ENCODE data around the gene BAIAP3. TPM values are rescaled to one million over a fixed set of nuclear protein-coding genes. Genes with fewer than 3 reads are reported as not detected.

Gene BAIAP3
- total RNA-seq, 6 donors from 2014 or later: 3.2 to 57.6 (median 11.5) TPM

GRCh38 chr16:1357906-1358566 is 24.6 kb downstream of the BAIAP3 start:
- H3K9me3 ChIP-seq: no peaks in the 10 kb centered on the region
- no peak overlapping the region for H3K27ac ChIP-seq
- H3K4me1 ChIP-seq: peaks cover 1 to 27% (median 8%) of the 10 kb centered on the region in 4 donors
- peaks cover 8 to 39% (median 29%) of the 10 kb centered on the region in 4 donors for H3K36me3 ChIP-seq
- ATAC-seq (ENCODE audit: low FRiP score in 2 of 2): no peak
- TF ChIP-seq POLR2AphosphoS5 (IDR thresholded peaks at IDR 0.05): no peak
- TF ChIP-seq POLR2A (IDR thresholded peaks at IDR 0.05): no peak
- no peak for TF ChIP-seq EP300 (IDR thresholded peaks at IDR 0.05)
- TF ChIP-seq, protein P1, sequence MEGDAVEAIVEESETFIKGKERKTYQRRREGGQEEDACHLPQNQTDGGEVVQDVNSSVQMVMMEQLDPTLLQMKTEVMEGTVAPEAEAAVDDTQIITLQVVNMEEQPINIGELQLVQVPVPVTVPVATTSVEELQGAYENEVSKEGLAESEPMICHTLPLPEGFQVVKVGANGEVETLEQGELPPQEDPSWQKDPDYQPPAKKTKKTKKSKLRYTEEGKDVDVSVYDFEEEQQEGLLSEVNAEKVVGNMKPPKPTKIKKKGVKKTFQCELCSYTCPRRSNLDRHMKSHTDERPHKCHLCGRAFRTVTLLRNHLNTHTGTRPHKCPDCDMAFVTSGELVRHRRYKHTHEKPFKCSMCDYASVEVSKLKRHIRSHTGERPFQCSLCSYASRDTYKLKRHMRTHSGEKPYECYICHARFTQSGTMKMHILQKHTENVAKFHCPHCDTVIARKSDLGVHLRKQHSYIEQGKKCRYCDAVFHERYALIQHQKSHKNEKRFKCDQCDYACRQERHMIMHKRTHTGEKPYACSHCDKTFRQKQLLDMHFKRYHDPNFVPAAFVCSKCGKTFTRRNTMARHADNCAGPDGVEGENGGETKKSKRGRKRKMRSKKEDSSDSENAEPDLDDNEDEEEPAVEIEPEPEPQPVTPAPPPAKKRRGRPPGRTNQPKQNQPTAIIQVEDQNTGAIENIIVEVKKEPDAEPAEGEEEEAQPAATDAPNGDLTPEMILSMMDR (IDR thresholded peaks at IDR 0.05): no peak
- peak in 1 of 2 donors; percentile 49 for DNase-seq
- no peaks in the 10 kb centered on the region for H3K27me3 ChIP-seq
- 84 to 89% methylated on average over 10 to 17 of the region's 19 CpGs for WGBS, 2 donors
- no peak overlapping the region for H3K4me3 ChIP-seq

- Histone ChIP-seq H3K4me1 (peaks cover 0 to 7% (median 0%) of the 10 kb centered on the region in 4 donors), H3K4me3 (no peak overlapping the region), H3K36me3 (peaks cover 11 to 76% (median 60%) of the 10 kb centered on the region in 4 donors), H3K27me3 (no peaks in the 10 kb centered on the region), H3K27ac (no peak overlapping the region), H3K9me3 (no peaks in the 10 kb centered on the region)
- ATAC-seq (ENCODE audit: low FRiP score in 2 of 2): no peak
- TF ChIP-seq POLR2A (IDR thresholded peaks at IDR 0.05): no peak
- no peak for TF ChIP-seq EP300 (IDR thresholded peaks at IDR 0.05)
- peak in 1 of 2 donors; percentile 79 for DNase-seq
- WGBS, 2 donors: 94% methylated on average over 39 to 43 of the region's 43 CpGs
Measured at GRCh38 chr16:1361685-1362360, 28.4 kb downstream of the BAIAP3 start.

DNA sequence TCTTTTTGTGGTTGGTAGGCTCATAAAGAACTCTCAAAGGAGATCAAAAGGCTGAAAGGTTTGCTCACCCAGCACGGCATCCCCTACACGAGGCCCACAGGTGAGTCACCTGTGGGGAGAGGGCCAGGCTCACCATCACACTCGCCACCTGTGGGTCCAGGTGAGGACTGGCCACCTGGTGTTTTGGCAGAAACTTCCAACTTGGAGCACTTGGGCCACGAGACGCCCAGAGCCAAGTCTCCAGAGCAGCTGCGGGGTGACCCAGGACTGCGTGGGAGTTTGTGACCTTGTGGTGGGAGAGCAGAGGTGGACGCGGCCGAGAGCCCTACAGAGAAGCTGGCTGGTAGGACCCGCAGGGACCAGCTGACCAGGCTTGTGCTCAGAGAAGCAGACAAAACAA is 29.4 kb downstream of the BAIAP3 start:
- Histone ChIP-seq H3K27ac (no peak overlapping the region), H3K4me3 (no peak overlapping the region), H3K4me1 (no peaks in the 10 kb centered on the region), H3K36me3 (peaks cover 11 to 83% (median 65%) of the 10 kb centered on the region in 4 donors), H3K27me3 (no peaks in the 10 kb centered on the region), H3K9me3 (no peaks in the 10 kb centered on the region)
- WGBS, 2 donors: 84 to 92% methylated on average over 6 to 11 of the region's 11 CpGs
- ATAC-seq (ENCODE audit: low FRiP score in 2 of 2): no peak
- no peak for TF ChIP-seq EP300 (IDR thresholded peaks at IDR 0.05)
- TF ChIP-seq, protein P1 (IDR thresholded peaks at IDR 0.05): no peak
- no peak for TF ChIP-seq POLR2AphosphoS5 (IDR thresholded peaks at IDR 0.05)
- TF ChIP-seq POLR2A (IDR thresholded peaks at IDR 0.05): no peak
- peak in 1 of 2 donors; percentile 41 for DNase-seq

- no peak overlapping the region for H3K4me3 ChIP-seq
- no peaks in the 10 kb centered on the region for H3K9me3 ChIP-seq
- peak; percentile 67 to 91 for DNase-seq
- H3K36me3 ChIP-seq: peaks cover 11 to 86% (median 64%) of the 10 kb centered on the region in 4 donors
- no peaks in the 10 kb centered on the region for H3K27me3 ChIP-seq
- peak; percentile 68 to 84 for ATAC-seq (ENCODE audit: low FRiP score in 2 of 2)
- no peaks in the 10 kb centered on the region for H3K4me1 ChIP-seq
- H3K27ac ChIP-seq: no peak overlapping the region
- 49 to 58% methylated on average over 7 to 18 of the region's 18 CpGs for WGBS, 2 donors
- TF ChIP-seq EP300 (IDR thresholded peaks at IDR 0.05) (no peak), POLR2AphosphoS5 (IDR thresholded peaks at IDR 0.05) (no peak), POLR2A (IDR thresholded peaks at IDR 0.05) (no peak)
- TF ChIP-seq, protein P1 (IDR thresholded peaks at IDR 0.05): peak; percentile 61 to 83 (median 74)
Measured at GRCh38 chr16:1363501-1364041, 30.1 kb downstream of the BAIAP3 start.

DNA sequence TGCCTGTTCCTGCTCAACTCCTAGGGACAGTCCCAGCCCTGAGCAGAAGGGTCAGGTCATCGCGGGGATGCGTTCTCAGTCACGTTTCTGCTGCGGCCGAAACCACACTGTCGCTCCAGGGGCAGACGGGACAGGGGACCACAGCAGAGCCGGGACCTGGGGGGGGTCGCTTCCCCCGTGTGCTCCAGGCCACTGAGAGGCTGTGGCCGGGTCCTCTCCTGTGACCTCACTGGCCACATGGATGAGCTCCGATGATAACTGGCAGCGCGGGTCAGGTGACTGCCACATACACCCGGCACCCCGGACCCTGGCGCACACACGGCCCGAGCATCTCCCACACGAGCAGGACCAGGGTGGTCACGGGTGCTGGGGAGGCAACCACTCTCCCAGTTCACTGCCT is 31.1 kb downstream of the BAIAP3 start:
- H3K27me3 ChIP-seq: no peaks in the 10 kb centered on the region
- DNase-seq (peak in 1 of 2 donors; percentile 71), ATAC-seq (ENCODE audit: low FRiP score in 2 of 2) (no peak)
- no peaks in the 10 kb centered on the region for H3K4me1 ChIP-seq
- no peaks in the 10 kb centered on the region for H3K9me3 ChIP-seq
- no peak overlapping the region for H3K27ac ChIP-seq
- H3K4me3 ChIP-seq: no peak overlapping the region
- H3K36me3 ChIP-seq: peaks cover 11 to 87% (median 66%) of the 10 kb centered on the region in 4 donors
- 90% methylated on average over 14 to 22 of the region's 22 CpGs for WGBS, 2 donors
- TF ChIP-seq POLR2AphosphoS5 (IDR thresholded peaks at IDR 0.05): no peak
- no peak for TF ChIP-seq EP300 (IDR thresholded peaks at IDR 0.05)
- TF ChIP-seq, protein P1 (IDR thresholded peaks at IDR 0.05): no peak
- no peak for TF ChIP-seq POLR2A (IDR thresholded peaks at IDR 0.05)
